ENCODE measurements around the gene PUSL1. TPM values are rescaled to one million over a fixed set of nuclear protein-coding genes. Genes with fewer than 3 reads are reported as not detected.

The PUSL1 gene
- total and polyA plus RNA-seq, 2 of the 13 experiments (the other 11 are each of a cell fraction or from before 2014, with no cell fraction given): 8.3 to 22.2 TPM

DNA sequence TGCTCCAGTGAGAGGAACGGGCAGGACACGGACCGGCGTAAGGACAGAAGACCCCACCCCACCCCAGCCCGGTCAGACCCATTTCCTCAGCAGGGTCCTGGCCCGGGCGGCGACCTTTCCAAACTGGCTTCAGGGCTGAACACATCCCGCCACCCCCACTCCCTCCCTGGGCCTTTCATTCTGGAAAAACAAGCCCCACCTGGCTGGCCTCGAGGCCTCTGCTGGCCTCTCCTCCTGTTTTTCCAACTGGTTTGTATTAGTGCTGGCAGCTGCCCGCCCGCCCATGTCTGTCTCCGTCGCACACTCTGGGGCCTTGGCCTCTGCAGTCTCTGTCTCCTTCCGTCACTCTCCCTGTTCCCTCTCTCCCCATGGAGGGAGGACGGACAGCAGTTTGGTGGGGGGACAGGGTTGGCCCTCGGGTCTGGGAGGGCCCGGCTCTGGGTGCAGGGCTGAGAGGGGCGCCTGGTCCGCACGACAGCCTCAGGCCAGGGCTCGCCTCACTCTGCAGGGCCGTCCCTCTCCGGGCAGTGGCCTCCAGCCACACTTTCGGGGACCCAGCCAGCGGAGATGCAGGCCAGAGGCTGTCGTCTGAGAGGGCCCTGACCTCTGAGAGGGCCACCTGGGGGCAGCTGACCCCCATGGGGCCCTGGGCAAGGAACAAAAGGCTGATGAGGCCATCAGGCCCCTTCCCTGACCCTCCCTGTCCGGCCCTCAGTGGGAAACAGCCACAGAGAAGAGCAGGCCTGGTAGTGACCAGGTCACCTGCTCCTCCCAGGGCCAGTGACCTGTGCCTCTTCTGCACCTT, 51.5 kb downstream of the PUSL1 start (continued):
- TF ChIP-seq IRX3 (CRISPR knock-in tag; IDR thresholded peaks at IDR 0.05; ENCODE audit: borderline replicate concordance, low read depth): 0 out of 2 replicates have a peak, but pooled peaks have one; percentile 68
- TF ChIP-seq KDM3A (CRISPR knock-in tag; IDR thresholded peaks at IDR 0.05; ENCODE audit: low read depth): 0 out of 2 replicates have a peak, but pooled peaks have one; percentile 45
- TF ChIP-seq ARNTL (CRISPR knock-in tag; IDR thresholded peaks at IDR 0.05): peak; percentile 60; the same call in 1 of the 2 replicates
- no peak for TF ChIP-seq ZNF160 (CRISPR knock-in tag; IDR thresholded peaks at IDR 0.05)
- TF ChIP-seq NFKB2 (CRISPR knock-in tag; IDR thresholded peaks at IDR 0.05; ENCODE audit: borderline replicate concordance): no peak; the same call in 1 of the 2 replicates
- TF ChIP-seq EZH2 (conservative IDR thresholded peaks at IDR 0.05; ENCODE audit: low read depth, low read length): no peak
- TF ChIP-seq ZNF230 (CRISPR knock-in tag; IDR thresholded peaks at IDR 0.05): no peak
- no peak for TF ChIP-seq GABPA (IDR thresholded peaks at IDR 0.05; ENCODE audit: low read depth, low read length)
- no peak for TF ChIP-seq GABPA (CRISPR knock-in tag; IDR thresholded peaks at IDR 0.05; ENCODE audit: low read depth)
- no peak for TF ChIP-seq JARID2 (CRISPR knock-in tag; IDR thresholded peaks at IDR 0.05; ENCODE audit: insufficient replicate concordance)
- 0 out of 2 replicates have a peak, but pooled peaks have one; percentile 30 for TF ChIP-seq HES4 (CRISPR knock-in tag; IDR thresholded peaks at IDR 0.05; ENCODE audit: borderline replicate concordance)
- no peak for TF ChIP-seq FOXP1 (IDR thresholded peaks at IDR 0.05)
- TF ChIP-seq FOXP1 (CRISPR knock-in tag; IDR thresholded peaks at IDR 0.05): peak; percentile 34
- TF ChIP-seq YEATS4 (CRISPR knock-in tag; IDR thresholded peaks at IDR 0.05; ENCODE audit: borderline replicate concordance): peak; percentile 59; the same call in 1 of the 2 replicates
- no peak for TF ChIP-seq ZNF788 (CRISPR knock-in tag; IDR thresholded peaks at IDR 0.05; ENCODE audit: borderline replicate concordance)
- TF ChIP-seq NCOR1 (IDR thresholded peaks at IDR 0.05; ENCODE audit: borderline replicate concordance, low read length): peak; percentile 31; the same call in 1 of the 2 replicates
- no peak for TF ChIP-seq ZNF432 (CRISPR knock-in tag; IDR thresholded peaks at IDR 0.05; ENCODE audit: borderline replicate concordance)
- no peak for TF ChIP-seq RAD51 (IDR thresholded peaks at IDR 0.05; ENCODE audit: borderline replicate concordance)
- no peak for TF ChIP-seq MXI1 (IDR thresholded peaks at IDR 0.05; ENCODE audit: borderline replicate concordance, low read depth, low read length)
- TF ChIP-seq HNRNPL (IDR thresholded peaks at IDR 0.05; ENCODE audit: low read depth, low read length): peak; percentile 41; the same call in 1 of the 2 replicates
- TF ChIP-seq, protein P1, sequence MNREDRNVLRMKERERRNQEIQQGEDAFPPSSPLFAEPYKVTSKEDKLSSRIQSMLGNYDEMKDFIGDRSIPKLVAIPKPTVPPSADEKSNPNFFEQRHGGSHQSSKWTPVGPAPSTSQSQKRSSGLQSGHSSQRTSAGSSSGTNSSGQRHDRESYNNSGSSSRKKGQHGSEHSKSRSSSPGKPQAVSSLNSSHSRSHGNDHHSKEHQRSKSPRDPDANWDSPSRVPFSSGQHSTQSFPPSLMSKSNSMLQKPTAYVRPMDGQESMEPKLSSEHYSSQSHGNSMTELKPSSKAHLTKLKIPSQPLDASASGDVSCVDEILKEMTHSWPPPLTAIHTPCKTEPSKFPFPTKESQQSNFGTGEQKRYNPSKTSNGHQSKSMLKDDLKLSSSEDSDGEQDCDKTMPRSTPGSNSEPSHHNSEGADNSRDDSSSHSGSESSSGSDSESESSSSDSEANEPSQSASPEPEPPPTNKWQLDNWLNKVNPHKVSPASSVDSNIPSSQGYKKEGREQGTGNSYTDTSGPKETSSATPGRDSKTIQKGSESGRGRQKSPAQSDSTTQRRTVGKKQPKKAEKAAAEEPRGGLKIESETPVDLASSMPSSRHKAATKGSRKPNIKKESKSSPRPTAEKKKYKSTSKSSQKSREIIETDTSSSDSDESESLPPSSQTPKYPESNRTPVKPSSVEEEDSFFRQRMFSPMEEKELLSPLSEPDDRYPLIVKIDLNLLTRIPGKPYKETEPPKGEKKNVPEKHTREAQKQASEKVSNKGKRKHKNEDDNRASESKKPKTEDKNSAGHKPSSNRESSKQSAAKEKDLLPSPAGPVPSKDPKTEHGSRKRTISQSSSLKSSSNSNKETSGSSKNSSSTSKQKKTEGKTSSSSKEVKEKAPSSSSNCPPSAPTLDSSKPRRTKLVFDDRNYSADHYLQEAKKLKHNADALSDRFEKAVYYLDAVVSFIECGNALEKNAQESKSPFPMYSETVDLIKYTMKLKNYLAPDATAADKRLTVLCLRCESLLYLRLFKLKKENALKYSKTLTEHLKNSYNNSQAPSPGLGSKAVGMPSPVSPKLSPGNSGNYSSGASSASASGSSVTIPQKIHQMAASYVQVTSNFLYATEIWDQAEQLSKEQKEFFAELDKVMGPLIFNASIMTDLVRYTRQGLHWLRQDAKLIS (CRISPR knock-in tag; IDR thresholded peaks at IDR 0.05): no peak
- TF ChIP-seq ZNF33B (CRISPR knock-in tag; IDR thresholded peaks at IDR 0.05): no peak
- no peak for TF ChIP-seq ZNF354B (CRISPR knock-in tag; IDR thresholded peaks at IDR 0.05)
- TF ChIP-seq CHD4 (IDR thresholded peaks at IDR 0.05; ENCODE audit: borderline replicate concordance, low read length): no peak
- no peak for TF ChIP-seq NFE2 (CRISPR knock-in tag; IDR thresholded peaks at IDR 0.05)
- no peak for TF ChIP-seq ZNF337 (CRISPR knock-in tag; IDR thresholded peaks at IDR 0.05; ENCODE audit: borderline replicate concordance, low read depth)
- TF ChIP-seq MLLT10 (CRISPR knock-in tag; IDR thresholded peaks at IDR 0.05): no peak
- peak; percentile 55; the same call in 1 of the 2 replicates for TF ChIP-seq TOPORS (CRISPR knock-in tag; IDR thresholded peaks at IDR 0.05)
- TF ChIP-seq MAFG (CRISPR knock-in tag; IDR thresholded peaks at IDR 0.05): no peak
- peak; percentile 34; the same call in 1 of the 2 replicates for TF ChIP-seq IRF2 (CRISPR knock-in tag; IDR thresholded peaks at IDR 0.05)

Measured in HepG2 (cell line).